AG09319 (cell line): ENCODE data around the gene VSTM4.
A peak's percentile ranks its signal among the peaks of the same experiment; 100 is the strongest.

Experiments used
- DNase-seq: peaks from one replicate; pipeline ENCODE4 v3.0.0-alpha.2; 2010; ENCODE audit warnings: low read depth; ENCODE audit errors: extremely low read depth
- TF ChIP-seq, protein P1 (sequence below): IDR thresholded peaks from 2 replicates; pipeline ENCODE4 v1.5.1; 2011; ENCODE audit warnings: low read depth, mild to moderate bottlenecking, inconsistent platforms, low read length, moderate library complexity

VSTM4 gene, protein sequence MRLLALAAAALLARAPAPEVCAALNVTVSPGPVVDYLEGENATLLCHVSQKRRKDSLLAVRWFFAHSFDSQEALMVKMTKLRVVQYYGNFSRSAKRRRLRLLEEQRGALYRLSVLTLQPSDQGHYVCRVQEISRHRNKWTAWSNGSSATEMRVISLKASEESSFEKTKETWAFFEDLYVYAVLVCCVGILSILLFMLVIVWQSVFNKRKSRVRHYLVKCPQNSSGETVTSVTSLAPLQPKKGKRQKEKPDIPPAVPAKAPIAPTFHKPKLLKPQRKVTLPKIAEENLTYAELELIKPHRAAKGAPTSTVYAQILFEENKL

DNA sequence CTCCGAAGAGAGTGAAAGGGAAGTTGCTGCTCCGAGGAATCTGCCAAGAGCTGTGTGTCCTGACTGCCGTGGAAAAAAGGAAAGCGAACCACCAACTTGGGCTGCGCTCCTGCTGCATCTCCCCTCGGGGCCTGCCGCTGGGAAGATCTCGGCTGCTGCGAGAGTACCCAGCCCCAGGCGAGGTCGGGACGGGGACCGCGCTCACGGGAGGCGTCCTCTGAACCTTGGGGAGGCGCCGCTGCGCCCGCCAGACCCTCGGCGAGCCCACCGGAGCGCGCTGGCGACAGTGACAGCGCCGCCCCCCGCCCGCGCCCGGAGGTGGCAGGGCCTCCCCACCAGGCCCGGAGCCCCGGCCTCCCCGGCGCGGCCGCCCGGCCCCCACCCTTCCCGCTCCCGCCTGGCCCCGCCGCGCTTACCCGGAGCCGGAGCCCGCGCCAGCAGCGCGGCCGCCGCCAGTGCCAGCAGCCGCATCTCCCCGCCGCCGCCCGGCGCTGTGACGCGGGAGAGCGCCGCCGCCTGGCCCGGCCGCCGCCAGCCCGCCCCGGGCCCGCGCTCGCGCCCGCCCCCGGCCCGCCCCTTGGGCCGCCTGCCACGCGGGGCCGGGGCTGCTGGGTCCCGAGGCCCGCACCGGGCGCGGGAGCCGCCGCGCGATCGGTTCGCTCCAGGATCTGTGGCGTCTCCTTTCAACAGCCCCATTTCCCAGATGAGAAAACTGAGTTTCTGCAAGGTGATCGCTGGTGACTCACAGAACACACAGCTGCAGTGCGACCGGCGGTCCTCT is at the start of gene VSTM4:
TSS of gene VSTM4 (minus strand) at position 508 of the 781 bp plus-strand sequence. CDS start at position 471, 37 bp downstream.
- TF ChIP-seq, protein P1, sequence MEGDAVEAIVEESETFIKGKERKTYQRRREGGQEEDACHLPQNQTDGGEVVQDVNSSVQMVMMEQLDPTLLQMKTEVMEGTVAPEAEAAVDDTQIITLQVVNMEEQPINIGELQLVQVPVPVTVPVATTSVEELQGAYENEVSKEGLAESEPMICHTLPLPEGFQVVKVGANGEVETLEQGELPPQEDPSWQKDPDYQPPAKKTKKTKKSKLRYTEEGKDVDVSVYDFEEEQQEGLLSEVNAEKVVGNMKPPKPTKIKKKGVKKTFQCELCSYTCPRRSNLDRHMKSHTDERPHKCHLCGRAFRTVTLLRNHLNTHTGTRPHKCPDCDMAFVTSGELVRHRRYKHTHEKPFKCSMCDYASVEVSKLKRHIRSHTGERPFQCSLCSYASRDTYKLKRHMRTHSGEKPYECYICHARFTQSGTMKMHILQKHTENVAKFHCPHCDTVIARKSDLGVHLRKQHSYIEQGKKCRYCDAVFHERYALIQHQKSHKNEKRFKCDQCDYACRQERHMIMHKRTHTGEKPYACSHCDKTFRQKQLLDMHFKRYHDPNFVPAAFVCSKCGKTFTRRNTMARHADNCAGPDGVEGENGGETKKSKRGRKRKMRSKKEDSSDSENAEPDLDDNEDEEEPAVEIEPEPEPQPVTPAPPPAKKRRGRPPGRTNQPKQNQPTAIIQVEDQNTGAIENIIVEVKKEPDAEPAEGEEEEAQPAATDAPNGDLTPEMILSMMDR = no peak
- no peak for DNase-seq

DNA sequence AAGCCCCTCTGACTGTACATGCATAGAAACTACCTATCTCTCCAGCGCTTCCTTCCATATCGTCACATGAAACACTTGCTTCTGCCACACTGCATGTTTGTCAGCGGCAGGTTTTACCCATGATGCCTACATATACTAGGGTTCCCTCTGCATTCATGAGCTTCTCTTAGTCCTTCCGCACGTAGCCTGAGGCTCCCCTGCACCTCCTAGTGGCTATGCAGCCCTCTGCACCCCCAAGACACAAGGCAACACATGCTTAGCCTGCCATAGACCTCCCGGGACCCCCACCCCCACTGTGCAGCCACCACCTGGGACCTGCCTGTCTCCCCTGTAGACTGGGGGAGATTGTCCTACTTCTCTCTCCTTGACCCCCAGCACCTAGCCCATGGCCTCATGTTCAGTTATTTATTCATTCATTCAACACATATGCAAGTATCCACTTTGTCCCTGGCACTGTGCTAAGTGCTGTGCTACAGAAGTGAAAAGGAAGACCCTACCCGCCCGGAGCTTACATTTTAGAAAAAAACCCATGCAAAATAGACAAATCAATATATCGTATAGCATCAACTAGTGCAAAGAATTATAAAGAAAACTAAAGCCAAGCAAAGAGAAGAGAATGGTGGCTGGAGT is 49.4 kb upstream of the VSTM4 start:
- TF ChIP-seq, protein P1 = peak; percentile 87
- no peak for DNase-seq

DNA sequence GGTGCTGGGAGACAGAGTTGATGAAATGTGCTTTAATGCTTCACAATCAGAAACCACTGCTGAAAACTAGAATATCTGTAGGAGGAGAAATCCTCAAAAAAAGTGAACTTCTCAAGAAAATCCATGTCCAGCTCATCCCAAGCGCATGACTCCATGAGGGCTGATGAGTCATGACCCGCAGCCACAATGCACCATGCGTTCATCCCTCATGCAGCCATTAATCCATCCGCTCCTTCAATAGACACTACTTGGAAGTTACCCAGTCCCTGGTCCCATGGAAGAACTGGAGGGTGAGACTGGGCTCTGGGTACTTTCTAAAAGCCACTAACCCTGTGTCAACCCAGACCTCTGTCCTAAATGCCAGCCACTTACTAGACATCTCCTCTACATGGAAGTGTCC is 48.4 kb upstream of the VSTM4 start:
- DNase-seq = no peak
- TF ChIP-seq, protein P1 = no peak

DNA sequence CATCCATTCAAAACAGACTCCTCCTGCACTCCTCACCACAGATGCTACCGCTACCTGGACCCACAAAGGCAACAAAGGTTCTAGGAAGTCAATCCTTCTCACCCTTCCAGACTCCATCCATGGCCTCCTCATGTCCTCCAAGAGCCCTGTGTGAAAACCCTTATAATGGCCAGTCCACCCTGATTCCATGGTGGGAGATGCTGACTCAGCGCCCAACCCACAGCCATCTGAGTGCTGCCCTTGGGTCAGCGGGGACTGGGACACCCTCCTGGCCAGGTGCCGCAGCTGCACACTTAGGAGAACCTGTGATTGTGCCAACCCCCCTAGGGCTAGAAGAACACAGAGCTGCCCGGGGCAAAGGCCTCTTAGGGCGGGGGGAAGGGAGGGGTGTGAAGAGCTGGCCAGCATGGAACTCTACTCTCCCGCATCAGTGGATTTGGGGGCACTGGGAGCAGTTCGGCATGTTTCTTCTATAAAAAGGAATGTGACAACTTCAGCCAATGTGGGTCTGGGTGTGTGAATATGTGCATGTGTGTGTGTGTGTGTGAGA is 47.5 kb upstream of the VSTM4 start:
- TF ChIP-seq, protein P1 = no peak

DNA sequence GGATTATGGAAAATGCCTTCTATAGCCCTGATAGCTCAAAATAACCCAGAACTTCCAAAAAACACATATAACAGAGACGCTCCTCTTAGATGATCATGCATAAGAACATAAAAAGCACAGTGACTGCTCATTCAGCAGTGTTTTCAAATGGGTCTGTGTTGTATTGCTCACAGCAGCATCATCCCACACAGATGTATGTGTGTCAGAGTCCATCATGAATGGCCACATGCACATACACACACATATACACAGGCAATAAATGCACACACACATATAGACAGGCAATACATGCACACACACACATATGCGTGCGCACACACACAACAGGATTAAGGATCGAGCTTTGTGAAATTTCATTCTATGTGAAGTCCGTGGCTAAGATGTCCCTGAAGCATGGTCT is 46.7 kb upstream of the VSTM4 start:
- no peak for DNase-seq
- TF ChIP-seq, protein P1 = no peak

More for the DNA sequence above, 47.5 kb upstream of the VSTM4 start:
- no peak for DNase-seq

DNA sequence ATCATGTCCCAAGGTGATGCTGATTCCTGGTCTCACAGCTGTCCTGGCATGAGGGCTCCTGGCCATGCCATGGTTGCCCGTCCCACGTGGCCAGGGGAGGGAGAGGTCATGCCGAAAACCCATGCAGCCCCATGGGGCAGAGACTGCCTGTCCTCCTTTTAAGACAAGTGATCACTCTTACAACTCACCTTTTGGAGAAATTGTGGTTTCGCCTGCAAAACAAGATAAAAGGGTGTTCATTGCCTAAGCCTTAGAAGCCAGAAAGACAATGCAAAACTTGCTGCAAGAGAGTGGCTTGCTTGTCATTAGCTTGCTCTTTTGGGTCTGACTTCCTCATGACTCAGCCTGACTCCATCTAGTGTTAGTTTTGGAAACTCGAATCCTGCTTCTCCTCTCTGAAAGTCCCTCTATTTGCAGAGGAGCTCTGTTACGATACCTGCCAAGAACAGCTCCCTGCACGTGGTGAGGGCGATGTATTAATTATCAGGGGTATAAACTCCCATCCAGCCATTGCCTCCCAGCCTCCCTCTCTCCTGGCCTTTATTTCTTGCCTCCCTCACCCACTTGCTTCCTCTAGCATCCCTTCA is 46.2 kb upstream of the VSTM4 start:
- TF ChIP-seq, protein P1 = peak; percentile 69
- DNase-seq = no peak
